HepG2 (cell line): ENCODE measurements around the gene SLC1A2. TPM values are rescaled to one million over a fixed set of nuclear protein-coding genes. Genes with fewer than 3 reads are reported as not detected.

Experiments used
- ATAC-seq: fragments of 200-7000 bp; cut with Tn5 transposase; 3 replicates; pipeline ENCODE4 v1.9.1; 2020; ENCODE audit warnings: mild to moderate bottlenecking, moderate library complexity
- BruUV-seq: library from RNA; stranded (reverse); fragments of 400-500 nt; replicated peaks from 2 replicates; lab custom pipeline; 2021; lab: Mats Ljungman, UMichigan
- CTCF ChIA-PET: fragments of 300-600 bp; formaldehyde crosslinking; extraction: SDS; loops from one replicate; lab custom pipeline; 2021; ENCODE audit warnings: low total read pairs, inconsistent platforms, low intra/inter-chr PET ratio; lab: Yijun Ruan, JAX
- POLR2A ChIA-PET: fragments of 350-600 bp; sonication (Branson Sonifier 250); formaldehyde crosslinking; loops from one replicate; lab custom pipeline; 2020; ENCODE audit warnings: antibody characterized with exemption, inconsistent platforms; lab: Yijun Ruan, JAX
- DNase-seq: peaks from one replicate; pipeline ENCODE4 v3.0.0-alpha.2; 2015; ENCODE audit warnings: low spot score
- FAIRE-seq: peaks from 3 replicates; lab custom pipeline; 2011; peaks lifted over from hg19 to GRCh38; lab: Jason Lieb, UNC
- H2AFZ ChIP-seq: one replicate; pipeline ENCODE4 v1.6.1; 2011; ENCODE audit warnings: low read length, inconsistent platforms
- H3K27ac ChIP-seq: fragments of 300-600 bp; 3 replicates; pipeline ENCODE4 v1.8.0; 2011; ENCODE audit warnings: mixed run types, mild to moderate bottlenecking, mixed read lengths, low read length, inconsistent platforms; ENCODE audit not compliant: insufficient read depth; ENCODE audit errors: extremely low read length
- H3K27me3 ChIP-seq, 2 experiments: fragments of 200-600 bp in 1 of 2; 2 replicates in 1 of 2; 3 replicates in 1 of 2; pipeline versions ENCODE4 v1.6.0 to v1.8.0; 2011; ENCODE audit warnings: low read length in 2 of 2, mild to moderate bottlenecking in 2 of 2, moderate library complexity in 2 of 2, inconsistent platforms in 1 of 2; ENCODE audit not compliant: insufficient read depth in 2 of 2, control insufficient read depth in 1 of 2
- H3K36me3 ChIP-seq, 2 experiments: fragments of 200-600 bp in 1 of 2; replicated peaks in 1 of 2; 2 replicates in 1 of 2; 3 replicates in 1 of 2; pipeline versions ENCODE4 v1.5.1 to v1.8.0; 2011; ENCODE audit warnings: low read length in 2 of 2, inconsistent platforms in 1 of 2; ENCODE audit not compliant: insufficient read depth in 2 of 2, control insufficient read depth in 1 of 2
- H3K4me1 ChIP-seq: 2 replicates; pipeline ENCODE4 v1.5.1; 2012; ENCODE audit warnings: low read length, inconsistent platforms; ENCODE audit not compliant: insufficient read depth
- H3K4me2 ChIP-seq: 2 replicates; pipeline ENCODE4 v1.6.0; 2011; ENCODE audit warnings: low read depth, low read length, inconsistent platforms
- H3K4me3 ChIP-seq, 3 experiments: fragments of 200-600 bp in 1 of 3; sonication (generic), shearing (Covaris generic) in 1 of 3; replicated peaks in 1 of 3; 2 replicates each; pipeline ENCODE4 v1.5.1; 2011 to 2016; ENCODE audit warnings: low read length in 3 of 3, inconsistent platforms in 2 of 3, low read depth in 2 of 3, mild to moderate bottlenecking in 2 of 3, control low read depth in 1 of 3, mixed read lengths in 1 of 3; ENCODE audit not compliant: insufficient read depth in 1 of 3
- H3K79me2 ChIP-seq: one replicate; pipeline ENCODE4 v1.6.1; 2011; ENCODE audit warnings: low read length, inconsistent platforms; ENCODE audit not compliant: insufficient read depth
- H3K9ac ChIP-seq: 2 replicates; pipeline ENCODE4 v1.6.0; 2011; ENCODE audit warnings: mild to moderate bottlenecking, low read depth, low read length, inconsistent platforms; ENCODE audit not compliant: insufficient read depth
- H3K9me3 ChIP-seq: 2 replicates; pipeline ENCODE4 v1.5.1; 2012; ENCODE audit warnings: mild to moderate bottlenecking, low read length
- H4K20me1 ChIP-seq: 2 replicates; pipeline ENCODE4 v1.6.0; 2011; ENCODE audit warnings: inconsistent platforms, mild to moderate bottlenecking, low read length, moderate library complexity; ENCODE audit not compliant: insufficient read depth
- CHD4 ChIP-seq: fragments of 200-600 bp; sonication (generic); IDR thresholded peaks from 2 replicates; pipeline ENCODE4 v1.7.0; 2017; ENCODE audit warnings: mild to moderate bottlenecking, low read length, borderline replicate concordance
- EHMT2 ChIP-seq: fragments of 200-600 bp; sonication (generic); IDR thresholded peaks from 2 replicates; pipeline ENCODE4 v1.7.0; 2017; ENCODE audit warnings: antibody characterized with exemption, low read depth, low read length, borderline replicate concordance
- GMEB1 ChIP-seq: sonication (generic); formaldehyde crosslinking; IDR thresholded peaks from 2 replicates; pipeline ENCODE4 v1.5.1; 2020; ENCODE audit warnings: missing genetic modification reagents, mild to moderate bottlenecking, borderline replicate concordance
- IRX3 ChIP-seq: sonication (generic); formaldehyde crosslinking; IDR thresholded peaks from 2 replicates; pipeline ENCODE4 v1.8.1; 2023; ENCODE audit warnings: mild to moderate bottlenecking, low read depth, missing genetic modification reagents, borderline replicate concordance
- MBD4 ChIP-seq: IDR thresholded peaks from 2 replicates; pipeline ENCODE4 v1.6.1; 2012; ENCODE audit warnings: low read length, inconsistent platforms, borderline replicate concordance
- NFKB2 ChIP-seq: sonication (generic); formaldehyde crosslinking; IDR thresholded peaks from 2 replicates; pipeline ENCODE4 v1.4.0; 2020; ENCODE audit warnings: missing genetic modification reagents, borderline replicate concordance
- REXO4 ChIP-seq: sonication (generic); formaldehyde crosslinking; IDR thresholded peaks from 2 replicates; pipeline ENCODE4 v1.8.0; 2022; ENCODE audit warnings: missing genetic modification reagents, mild to moderate bottlenecking, borderline replicate concordance
- RXRB ChIP-seq: IDR thresholded peaks from 2 replicates; pipeline ENCODE4 v1.6.1; 2016; ENCODE audit warnings: borderline replicate concordance, missing genetic modification reagents, missing compliant biosample characterization
- SP2 ChIP-seq: sonication (generic); formaldehyde crosslinking; IDR thresholded peaks from 2 replicates; pipeline ENCODE4 v1.5.1; 2020; ENCODE audit warnings: mild to moderate bottlenecking, missing genetic modification reagents
- ZKSCAN5 ChIP-seq: sonication (generic); formaldehyde crosslinking; IDR thresholded peaks from 2 replicates; pipeline ENCODE4 v1.5.1; 2020; ENCODE audit warnings: mild to moderate bottlenecking, missing genetic modification reagents
- ZNF180 ChIP-seq: sonication (generic); formaldehyde crosslinking; IDR thresholded peaks from 2 replicates; pipeline ENCODE4 v1.4.0; 2020; ENCODE audit warnings: low read depth, missing genetic modification reagents, borderline replicate concordance
- ZNF20 ChIP-seq: sonication (generic); formaldehyde crosslinking; IDR thresholded peaks from 2 replicates; pipeline ENCODE4 v1.4.0; 2020; ENCODE audit warnings: mild to moderate bottlenecking, moderate library complexity, missing genetic modification reagents
- ZNF432 ChIP-seq: sonication (generic); formaldehyde crosslinking; IDR thresholded peaks from 2 replicates; pipeline ENCODE4 v1.5.0; 2020; ENCODE audit warnings: missing genetic modification reagents, mild to moderate bottlenecking, borderline replicate concordance
- ZNF567 ChIP-seq: sonication (generic); formaldehyde crosslinking; IDR thresholded peaks from 2 replicates; pipeline ENCODE4 v1.8.1; 2023; ENCODE audit warnings: mild to moderate bottlenecking, missing genetic modification reagents, borderline replicate concordance
- ZNF790 ChIP-seq: sonication (generic); formaldehyde crosslinking; IDR thresholded peaks from 2 replicates; pipeline ENCODE4 v1.8.0; 2022; ENCODE audit warnings: missing genetic modification reagents, mild to moderate bottlenecking, borderline replicate concordance
- WGBS: methylation state at CpG from one replicate; pipeline ENCODE4 v1.1.6; 2017; ENCODE audit warnings: low lambda C conversion rate; 5-methylcytosine and 5-hydroxymethylcytosine counted together
- in situ Hi-C: cut with HindIII; loops from 2 replicates; pipeline ENCODE4 v1.10.0; 2017; ENCODE audit warnings: low pct_unique_long_range_greater_than_20kb; ENCODE audit not compliant: extremely low pct_ligation_motif_present
- intact Hi-C: fragments of 100-400 bp; cut with micrococcal nuclease; formaldehyde crosslinking; loops from one replicate; pipeline ENCODE4 v1.10.0; 2022; ENCODE audit not compliant: unreplicated experiment
- polyA plus RNA-seq, 8 experiments: library from polyadenylated mRNA; depleted of rRNA in 3 of 8; stranded (reverse) in 7 of 8; unstranded in 1 of 8; fragments of >200 nt; fragmentation: Illumina TruSeq in 4 of 8; extraction: Trizol in 4 of 8; gene quantifications; 2 replicates each; pipeline versions ENCODE4 v1.2.1 to v1.2.3, GENCODE V29; 2011 to 2016; ENCODE audit warnings: low read depth in 4 of 8, missing spikeins in 1 of 8, mixed read lengths in 1 of 8; ENCODE audit not compliant: insufficient read depth in 1 of 8
- total RNA-seq, 5 experiments: library from RNA; depleted of rRNA; stranded (reverse); fragments of >200 nt; fragmentation: Illumina TruSeq; extraction: Trizol; gene quantifications; 2 replicates each; pipeline ENCODE4 v1.2.3, GENCODE V29; 2016; ENCODE audit warnings: low read depth in 1 of 5
- TF ChIP-seq, protein P1 (sequence below): sonication (generic); formaldehyde crosslinking; IDR thresholded peaks from 2 replicates; pipeline ENCODE4 v1.5.0; 2020; ENCODE audit warnings: mild to moderate bottlenecking, missing genetic modification reagents
- TF ChIP-seq, protein P2 (sequence below): sonication (generic); formaldehyde crosslinking; IDR thresholded peaks from 2 replicates; pipeline ENCODE4 v1.5.0; 2020; ENCODE audit warnings: mild to moderate bottlenecking, missing genetic modification reagents

Gene SLC1A2
- total and polyA plus RNA-seq, 2 of the 13 experiments (the other 11 are each of a cell fraction or from before 2014, with no cell fraction given): 23.2 to 43.2 TPM

GRCh38 chr11:35215945-35216344, 203.4 kb downstream of the SLC1A2 start (continued):
- no peak for TF ChIP-seq ZNF432 (CRISPR knock-in tag)
- TF ChIP-seq, protein P1, sequence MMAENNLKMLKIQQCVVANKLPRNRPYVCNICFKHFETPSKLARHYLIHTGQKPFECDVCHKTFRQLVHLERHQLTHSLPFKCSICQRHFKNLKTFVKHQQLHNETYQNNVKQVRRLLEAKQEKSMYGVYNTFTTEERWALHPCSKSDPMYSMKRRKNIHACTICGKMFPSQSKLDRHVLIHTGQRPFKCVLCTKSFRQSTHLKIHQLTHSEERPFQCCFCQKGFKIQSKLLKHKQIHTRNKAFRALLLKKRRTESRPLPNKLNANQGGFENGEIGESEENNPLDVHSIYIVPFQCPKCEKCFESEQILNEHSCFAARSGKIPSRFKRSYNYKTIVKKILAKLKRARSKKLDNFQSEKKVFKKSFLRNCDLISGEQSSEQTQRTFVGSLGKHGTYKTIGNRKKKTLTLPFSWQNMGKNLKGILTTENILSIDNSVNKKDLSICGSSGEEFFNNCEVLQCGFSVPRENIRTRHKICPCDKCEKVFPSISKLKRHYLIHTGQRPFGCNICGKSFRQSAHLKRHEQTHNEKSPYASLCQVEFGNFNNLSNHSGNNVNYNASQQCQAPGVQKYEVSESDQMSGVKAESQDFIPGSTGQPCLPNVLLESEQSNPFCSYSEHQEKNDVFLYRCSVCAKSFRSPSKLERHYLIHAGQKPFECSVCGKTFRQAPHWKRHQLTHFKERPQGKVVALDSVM (CRISPR knock-in tag): no peak
- TF ChIP-seq ZNF20 (CRISPR knock-in tag): no peak

GRCh38 chr11:35214792-35215193, 204.6 kb downstream of the SLC1A2 start:
- ATAC-seq: no peak
- WGBS: 11% methylated on average over 1 of the region's 1 CpG

More at GRCh38 chr11:35214792-35215193, 204.6 kb downstream of the SLC1A2 start:
- POLR2A ChIA-PET: no interaction called here
- Histone ChIP-seq H3K4me1 (peaks cover 12% of the 10 kb centered on the region), H3K79me2 (no peaks in the 10 kb centered on the region), H4K20me1 (no peaks in the 10 kb centered on the region), H3K27ac (no peak overlapping the region), H3K4me2 (no peak overlapping the region), H3K9ac (no peak overlapping the region), H3K36me3 (no peaks in the 10 kb centered on the region), H3K9me3 (no peaks in the 10 kb centered on the region), H2AFZ (no peak overlapping the region), H3K4me3 (no peak overlapping the region), H3K27me3 (peaks cover 0 to 4% of the 10 kb centered on the region in 2 experiments; a peak in 1 of 5 replicates)
- FAIRE-seq (no peak), DNase-seq (no peak)
- no TSS peak for BruUV-seq
- TF ChIP-seq ZNF790 (CRISPR knock-in tag): no peak
- no peak for TF ChIP-seq ZNF567 (CRISPR knock-in tag)
- TF ChIP-seq EHMT2: no peak
- no peak for TF ChIP-seq CHD4
- TF ChIP-seq REXO4: no peak
- TF ChIP-seq SP2 (CRISPR knock-in tag): no peak
- no peak for TF ChIP-seq RXRB
- TF ChIP-seq ZNF180 (CRISPR knock-in tag): no peak
- TF ChIP-seq GMEB1 (CRISPR knock-in tag): no peak
- TF ChIP-seq ZKSCAN5 (CRISPR knock-in tag): no peak
- no peak for TF ChIP-seq NFKB2
- no peak for TF ChIP-seq IRX3 (CRISPR knock-in tag)
- TF ChIP-seq, protein P2, sequence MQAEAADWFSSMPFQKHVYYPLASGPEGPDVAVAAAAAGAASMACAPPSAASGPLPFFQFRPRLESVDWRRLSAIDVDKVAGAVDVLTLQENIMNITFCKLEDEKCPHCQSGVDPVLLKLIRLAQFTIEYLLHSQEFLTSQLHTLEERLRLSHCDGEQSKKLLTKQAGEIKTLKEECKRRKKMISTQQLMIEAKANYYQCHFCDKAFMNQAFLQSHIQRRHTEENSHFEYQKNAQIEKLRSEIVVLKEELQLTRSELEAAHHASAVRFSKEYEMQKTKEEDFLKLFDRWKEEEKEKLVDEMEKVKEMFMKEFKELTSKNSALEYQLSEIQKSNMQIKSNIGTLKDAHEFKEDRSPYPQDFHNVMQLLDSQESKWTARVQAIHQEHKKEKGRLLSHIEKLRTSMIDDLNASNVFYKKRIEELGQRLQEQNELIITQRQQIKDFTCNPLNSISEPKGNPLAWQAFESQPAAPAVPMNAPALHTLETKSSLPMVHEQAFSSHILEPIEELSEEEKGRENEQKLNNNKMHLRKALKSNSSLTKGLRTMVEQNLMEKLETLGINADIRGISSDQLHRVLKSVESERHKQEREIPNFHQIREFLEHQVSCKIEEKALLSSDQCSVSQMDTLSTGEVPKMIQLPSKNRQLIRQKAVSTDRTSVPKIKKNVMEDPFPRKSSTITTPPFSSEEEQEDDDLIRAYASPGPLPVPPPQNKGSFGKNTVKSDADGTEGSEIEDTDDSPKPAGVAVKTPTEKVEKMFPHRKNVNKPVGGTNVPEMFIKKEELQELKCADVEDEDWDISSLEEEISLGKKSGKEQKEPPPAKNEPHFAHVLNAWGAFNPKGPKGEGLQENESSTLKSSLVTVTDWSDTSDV: no peak
- no peak for TF ChIP-seq MBD4
- intact Hi-C loops: no loop called here
- in situ Hi-C loops: no loop called here
- CTCF ChIA-PET: no interaction called here
